ENCODE measurements around the gene C11orf21.

The C11orf21 gene

GRCh38 chr11:2258501-2259465 is 42.9 kb downstream of the C11orf21 start:
- no peak for DNase-seq

- DNase-seq: no peak
Measured at GRCh38 chr11:2256951-2257700, 44.6 kb downstream of the C11orf21 start.

DNA sequence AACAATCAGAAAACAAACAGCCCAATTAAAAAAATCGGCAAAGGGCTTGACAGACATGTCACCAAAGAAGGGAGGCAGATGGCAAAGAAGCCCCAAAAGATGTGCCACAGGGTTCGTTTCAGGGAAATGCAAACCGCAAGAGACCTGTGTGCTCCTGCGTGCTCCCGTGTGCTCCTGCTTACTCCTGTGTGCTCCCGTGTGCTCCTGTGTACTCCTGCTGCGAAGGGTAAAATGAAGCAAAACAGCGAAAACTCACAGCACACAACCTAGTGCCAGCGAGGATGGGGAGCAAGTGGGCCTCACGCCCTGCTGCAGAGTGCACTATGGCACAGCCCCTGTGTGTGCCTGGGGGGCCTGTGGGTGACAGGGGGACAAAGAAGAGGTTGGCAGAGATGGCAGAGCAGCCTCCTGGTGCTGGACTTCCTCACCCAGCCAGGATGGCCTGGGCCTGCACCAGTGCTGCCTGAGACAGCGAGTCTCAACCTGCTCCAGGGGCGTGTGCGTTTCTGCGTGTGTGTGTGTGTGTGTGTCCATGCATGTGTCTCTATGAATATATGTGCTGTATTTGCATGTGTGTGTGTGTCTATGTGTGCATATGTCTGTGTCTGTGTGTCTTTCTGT is 45.3 kb downstream of the C11orf21 start:
- no peak for DNase-seq

- no peak for DNase-seq
Measured at GRCh38 chr11:2252018-2252417, 49.7 kb downstream of the C11orf21 start.

DNA sequence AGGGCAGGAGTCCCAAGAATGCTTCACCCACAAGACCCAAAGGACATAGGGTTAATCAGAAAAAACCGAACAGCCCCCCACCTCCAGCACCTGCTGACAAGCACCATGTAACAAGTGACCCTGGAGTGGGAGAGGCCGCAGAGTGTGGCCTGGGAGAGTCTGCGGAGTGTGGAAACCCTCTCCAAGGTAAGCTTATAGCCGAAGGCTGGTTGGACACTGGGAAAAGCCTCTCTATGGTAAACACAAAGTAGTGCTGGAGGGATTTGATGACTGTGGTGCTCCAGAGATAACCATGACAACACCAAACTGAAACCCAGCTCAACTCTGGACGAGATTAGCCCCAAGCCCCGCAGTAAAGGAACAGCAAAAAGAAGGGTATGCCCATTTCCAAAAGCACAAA is 50.6 kb downstream of the C11orf21 start:
- DNase-seq: no peak

- DNase-seq: no peak
Measured at GRCh38 chr11:2250485-2250884, 51.2 kb downstream of the C11orf21 start.

- no peak for DNase-seq
Measured at GRCh38 chr11:2250041-2250440, 51.7 kb downstream of the C11orf21 start.

- DNase-seq: no peak
Measured at GRCh38 chr11:2249189-2249916, 52.4 kb downstream of the C11orf21 start.

DNA sequence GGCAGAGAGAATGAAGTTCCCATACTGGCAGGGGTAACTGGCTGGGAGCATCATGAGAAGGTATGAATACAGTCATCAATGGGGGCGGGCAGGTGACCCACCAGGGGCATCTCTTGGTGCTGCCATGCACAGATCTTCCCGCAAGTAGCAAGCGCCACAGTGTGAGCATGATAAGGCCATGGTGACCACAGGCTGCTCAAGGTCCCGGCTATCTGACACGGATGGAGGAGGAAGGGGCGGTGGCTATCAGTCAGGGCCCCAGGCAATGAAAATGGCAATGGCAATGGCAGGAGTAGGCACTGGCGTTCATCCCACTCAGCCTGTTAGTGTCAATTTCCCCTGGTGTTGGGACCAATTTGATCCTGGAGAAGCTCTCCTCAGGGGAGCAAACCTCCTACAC is 53.0 kb downstream of the C11orf21 start:
- no peak for DNase-seq

DNA sequence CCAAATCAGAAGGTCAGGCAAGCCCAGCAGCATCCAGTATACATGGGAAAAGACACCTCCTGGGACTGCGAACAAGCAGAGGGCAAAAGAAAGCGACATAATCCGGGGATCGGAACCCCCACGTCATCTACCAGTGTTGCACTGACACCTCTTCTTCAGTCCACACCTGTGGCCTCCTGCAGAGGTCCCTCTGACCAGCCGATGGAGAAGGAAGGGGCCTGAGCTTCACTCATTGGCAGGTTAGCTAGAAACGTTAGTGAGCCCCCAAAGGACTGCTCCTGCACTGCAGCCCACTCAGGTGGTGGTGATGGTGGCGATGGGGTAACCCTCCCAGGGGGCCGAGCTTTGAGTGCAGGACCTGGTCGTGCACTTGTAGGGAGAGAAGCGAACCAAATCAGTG is 53.5 kb downstream of the C11orf21 start:
- DNase-seq: no peak

DNA sequence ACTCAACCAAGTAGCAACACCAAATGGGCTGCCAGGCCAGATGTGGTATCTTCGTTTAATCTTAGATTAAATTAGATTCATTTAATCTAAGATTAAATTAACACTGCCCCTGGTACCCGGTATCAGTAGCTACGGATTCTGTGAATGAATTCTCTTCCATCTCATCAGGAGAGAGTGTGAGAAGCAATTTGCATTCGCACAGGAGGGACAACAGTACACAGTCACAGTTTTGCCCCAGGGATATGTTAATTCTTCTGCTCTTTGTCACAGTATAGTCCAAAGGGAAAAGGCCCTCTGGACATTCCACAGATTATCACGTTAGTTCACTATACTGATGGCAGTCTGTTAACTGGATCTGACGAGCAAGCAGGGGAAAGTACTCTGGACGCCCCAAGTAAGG is 54.2 kb downstream of the C11orf21 start:
- DNase-seq: no peak

Measured in activated CD4-positive, alpha-beta T cell treated with anti-CD3 and anti-CD28 coated beads for 1 hour (primary cell).